Measurements from ENCODE around the gene RXFP3.

The RXFP3 gene

GRCh38 chr5:33984671-33985124 is 48.5 kb downstream of the RXFP3 start, which contains the start of gene SLC45A2:
SLC45A2 (minus strand) TSS chr5:33984693; CDS start chr5:33984583, 110 bp downstream.
- DNase-seq = no peak

- DNase-seq = no peak
Observed at GRCh38 chr5:33985447-33985846, 49.3 kb downstream of the RXFP3 start.

Measured in CD4-positive, alpha-beta T cell treated with Interferon gamma for 1 hour (primary cell).